ENCODE data around the gene KLK13.

Gene KLK13, protein sequence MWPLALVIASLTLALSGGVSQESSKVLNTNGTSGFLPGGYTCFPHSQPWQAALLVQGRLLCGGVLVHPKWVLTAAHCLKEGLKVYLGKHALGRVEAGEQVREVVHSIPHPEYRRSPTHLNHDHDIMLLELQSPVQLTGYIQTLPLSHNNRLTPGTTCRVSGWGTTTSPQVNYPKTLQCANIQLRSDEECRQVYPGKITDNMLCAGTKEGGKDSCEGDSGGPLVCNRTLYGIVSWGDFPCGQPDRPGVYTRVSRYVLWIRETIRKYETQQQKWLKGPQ

DNA sequence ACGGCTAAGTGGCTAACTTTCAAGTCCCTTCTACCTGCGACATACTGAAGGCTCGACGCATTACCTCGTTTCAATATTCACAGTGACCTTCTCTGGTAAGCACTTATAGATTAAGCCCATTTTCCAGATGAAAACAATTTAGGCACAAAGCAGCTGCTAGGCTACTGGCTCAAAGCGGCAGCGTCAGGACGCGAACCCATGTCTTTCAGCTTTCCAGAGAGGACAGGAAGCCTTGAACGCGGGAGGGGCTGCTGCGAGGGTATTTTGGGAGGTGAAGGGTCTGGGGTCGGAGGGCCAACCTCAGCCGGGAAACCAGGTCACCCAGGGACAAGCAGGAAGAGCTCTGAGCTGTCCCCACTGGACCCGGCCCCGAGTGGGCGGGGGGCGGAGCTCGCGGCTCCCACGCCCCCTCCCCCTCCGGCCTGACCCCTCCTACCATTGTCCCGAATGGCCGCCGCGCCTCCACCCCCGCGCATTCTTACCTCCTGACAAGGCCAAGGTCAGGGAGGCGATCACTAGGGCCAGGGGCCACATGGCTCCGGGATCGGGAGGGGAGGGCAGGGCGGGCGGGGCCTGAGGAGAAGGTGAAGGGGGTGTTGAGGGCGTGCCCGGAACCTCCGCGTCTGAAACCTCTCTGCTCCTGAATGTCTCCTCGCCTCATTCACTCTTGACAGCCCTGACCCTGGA, at the start of gene KLK13:
Gene KLK13 (minus strand): TSS at position 559 of the 687 bp plus-strand sequence. CDS start 25 bp downstream, at position 534.
- DNase-seq (ENCODE audit: low read depth, low spot score) = no peak

DNA sequence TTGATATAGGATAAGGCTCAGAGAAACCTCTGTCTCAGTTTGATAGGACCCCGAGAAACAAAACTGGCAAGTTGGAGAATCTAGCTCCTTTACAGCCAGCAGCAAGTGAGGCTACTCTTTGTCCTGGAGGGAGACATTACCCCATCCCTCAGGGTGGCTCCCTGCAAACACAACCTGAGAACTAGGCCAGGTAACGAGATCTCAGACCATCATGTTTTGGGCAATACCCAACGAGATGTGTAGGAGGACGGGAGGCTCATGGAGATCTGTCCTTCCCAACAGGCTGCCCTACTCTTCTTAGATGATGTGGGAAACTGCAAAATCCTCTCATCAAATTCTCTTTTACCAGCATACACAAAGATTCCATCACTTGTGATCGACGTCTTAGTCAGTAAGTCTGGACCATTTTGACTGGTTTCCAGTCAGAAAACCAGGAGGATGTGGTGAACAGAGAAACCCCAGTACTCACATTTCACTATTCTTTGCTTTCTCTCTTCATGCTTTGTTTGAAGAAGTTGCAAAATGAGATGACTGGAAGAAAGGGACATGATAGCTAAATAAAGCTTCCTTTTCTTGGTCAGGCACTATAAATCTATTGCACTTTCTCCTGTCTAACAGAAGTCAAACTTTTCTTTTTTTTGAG, 49.3 kb upstream of the KLK13 start:
- DNase-seq (ENCODE audit: low read depth, low spot score) = no peak

DNA sequence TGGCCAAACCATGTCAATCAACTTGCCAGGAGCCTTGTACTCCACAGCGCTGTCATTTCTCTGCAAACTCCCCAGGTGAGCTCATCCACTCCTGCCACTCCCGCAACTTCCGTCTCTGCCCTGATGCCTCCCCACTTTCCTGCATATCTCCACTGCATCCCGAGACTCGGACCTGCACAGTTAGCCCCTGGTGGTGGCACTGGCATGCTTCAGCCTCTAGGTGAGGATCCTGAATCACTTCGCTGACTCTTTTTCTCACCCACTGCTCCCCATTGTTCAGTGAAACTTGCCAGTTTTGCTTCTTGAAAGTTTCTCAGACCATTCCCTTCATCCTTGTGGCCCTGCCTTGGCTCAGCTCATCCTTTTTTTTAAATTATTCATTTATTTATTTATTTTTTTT, 46.7 kb upstream of the KLK13 start:
- DNase-seq (ENCODE audit: low read depth, low spot score) = no peak

DNA sequence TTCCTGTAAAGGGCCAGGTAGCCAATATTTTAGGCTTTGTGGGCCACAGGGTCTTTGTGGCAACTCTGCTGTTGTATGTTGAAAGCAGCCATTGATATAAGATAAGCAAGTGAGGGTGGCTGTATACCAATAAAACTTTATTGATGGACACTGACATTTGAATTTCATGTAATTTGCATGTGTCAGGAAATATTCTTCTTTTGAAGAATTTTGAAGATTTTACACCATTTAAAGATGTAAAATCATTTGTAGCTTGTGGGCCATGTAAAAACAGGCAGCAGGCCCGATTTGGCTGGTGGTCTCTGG, 45.7 kb upstream of the KLK13 start:
- no peak for DNase-seq (ENCODE audit: low read depth, low spot score)

DNA sequence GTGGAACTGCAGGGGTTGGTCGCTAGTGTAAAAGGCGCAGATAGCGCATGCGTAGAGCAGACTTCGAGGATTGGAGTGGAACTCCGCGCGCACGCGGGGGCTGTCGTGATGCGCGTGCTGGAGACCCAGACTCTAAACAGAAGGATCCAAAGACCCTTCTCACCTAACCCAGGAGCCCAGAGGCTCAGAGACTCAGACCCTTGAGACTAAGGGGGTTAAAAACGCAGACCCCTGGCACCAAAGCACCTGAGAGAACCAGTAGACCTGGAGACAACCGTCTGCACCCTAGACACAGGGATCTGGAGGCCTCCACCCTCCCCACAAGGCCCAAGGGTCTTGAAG, 43.9 kb upstream of the KLK13 start:
- no peak for DNase-seq (ENCODE audit: low read depth, low spot score)

DNA sequence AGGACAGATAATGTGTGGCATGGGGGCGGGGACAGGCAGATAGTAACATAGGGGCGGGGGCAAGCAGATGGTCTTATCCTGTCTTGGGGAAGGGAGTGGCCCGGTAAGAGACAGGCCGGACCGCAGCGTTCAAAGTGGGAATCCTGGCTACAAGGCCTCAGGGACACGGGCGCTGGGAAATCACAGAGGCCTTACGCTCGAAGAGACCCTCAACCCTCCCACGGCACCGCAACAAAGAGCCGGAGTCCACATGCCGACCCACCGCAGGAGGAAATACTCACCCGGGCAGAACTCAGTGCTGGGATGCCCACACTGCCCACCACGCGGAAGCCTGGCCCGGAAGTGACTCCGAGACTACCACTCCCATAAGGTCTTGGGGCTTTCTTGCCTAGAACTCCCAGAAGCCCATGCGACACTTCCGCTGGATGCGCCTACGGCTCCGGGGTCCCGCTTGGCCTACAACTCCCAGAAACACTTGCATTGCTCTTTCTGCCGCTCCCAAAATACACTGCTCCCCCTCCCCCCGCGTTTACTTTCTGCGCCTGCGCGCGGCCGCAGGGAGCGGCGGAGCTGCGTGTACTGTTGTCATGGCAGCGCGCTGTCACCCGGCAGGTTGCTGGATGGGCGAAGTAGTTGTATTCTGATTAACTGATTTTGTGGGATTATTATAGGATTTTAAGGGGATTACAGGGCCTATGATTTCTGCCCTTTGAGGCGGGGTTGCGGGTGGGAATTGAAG, 43.3 kb upstream of the KLK13 start, which contains the start of gene CTU1:
Gene CTU1 (minus strand): TSS at position 344 of the 739 bp plus-strand sequence. CDS start 3,840 bp downstream, outside the sequence.
- DNase-seq (ENCODE audit: low read depth, low spot score) = peak; percentile 99

DNA sequence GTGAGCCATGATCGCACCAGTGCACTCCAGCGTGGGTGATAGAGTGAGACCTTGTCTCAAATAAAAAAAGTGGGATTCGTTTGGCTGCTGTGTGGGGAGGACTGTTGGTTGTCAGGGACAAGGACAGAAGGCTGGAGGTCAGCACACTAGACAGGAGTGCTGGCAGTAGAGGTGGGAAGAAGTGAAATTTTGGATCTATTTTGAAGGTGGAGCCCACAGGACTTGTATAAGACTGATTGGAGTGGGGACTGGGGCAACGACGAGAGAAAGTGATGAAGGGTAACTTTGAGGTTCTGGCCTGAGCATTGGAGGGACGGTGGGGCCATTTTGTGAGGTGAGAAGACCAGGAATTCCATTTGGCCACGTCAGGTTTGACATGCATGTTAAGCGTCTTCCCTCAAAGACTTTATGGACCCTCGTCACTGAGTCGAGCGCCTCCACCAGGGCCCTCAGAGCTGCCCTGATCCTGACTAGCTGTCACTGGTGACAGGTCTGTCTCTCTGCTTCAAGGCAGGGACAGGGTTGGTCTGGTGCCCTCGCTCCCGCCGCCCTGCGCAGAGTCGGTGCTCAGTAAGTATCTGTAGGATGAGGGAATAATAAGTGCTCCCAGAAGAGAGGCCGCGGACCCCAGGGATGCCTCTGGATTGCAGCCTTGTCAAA, 42.6 kb upstream of the KLK13 start:
- peak; percentile 47 for DNase-seq (ENCODE audit: low read depth, low spot score)

DNA sequence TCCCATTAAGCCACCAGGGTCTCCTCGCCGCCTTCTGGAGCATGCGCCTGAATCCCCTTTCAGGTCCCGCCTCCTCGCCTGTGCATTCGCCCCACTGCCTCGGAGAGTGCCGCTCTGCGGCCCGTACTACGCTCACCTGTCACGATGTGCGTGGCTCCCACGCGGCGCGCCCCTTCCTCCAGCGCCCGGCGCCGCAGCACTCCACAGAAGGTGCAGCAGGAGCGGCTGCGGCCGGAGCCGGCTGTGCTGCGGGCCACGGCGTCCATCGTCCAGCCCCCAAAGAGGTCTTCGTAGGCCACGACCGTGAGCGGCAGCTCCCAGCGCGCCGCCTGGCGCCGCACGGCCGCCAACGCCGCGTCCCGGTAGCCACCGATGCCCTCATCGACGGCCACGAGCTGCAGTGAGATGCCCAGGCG, 39.0 kb upstream of the KLK13 start:
- DNase-seq (ENCODE audit: low read depth, low spot score) = no peak

DNA sequence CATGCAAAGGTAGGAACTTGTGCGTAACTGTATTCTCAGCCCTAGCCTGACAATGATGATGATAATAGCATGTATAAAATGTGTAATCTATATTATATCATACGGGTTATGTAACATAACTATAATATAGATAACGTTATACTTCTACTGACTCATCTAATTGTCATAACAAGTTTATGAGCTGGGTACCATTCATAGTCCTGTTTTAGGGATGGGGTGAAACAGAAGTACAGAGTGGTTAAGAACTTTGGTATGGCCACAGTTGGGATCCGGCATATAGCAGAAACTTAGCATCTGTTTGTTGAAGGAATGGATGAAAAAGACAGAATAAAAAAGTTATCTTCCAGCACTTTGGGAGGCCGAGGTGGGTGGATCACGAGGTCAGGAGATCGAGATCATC, 38.1 kb upstream of the KLK13 start:
- DNase-seq (ENCODE audit: low read depth, low spot score) = no peak

DNA sequence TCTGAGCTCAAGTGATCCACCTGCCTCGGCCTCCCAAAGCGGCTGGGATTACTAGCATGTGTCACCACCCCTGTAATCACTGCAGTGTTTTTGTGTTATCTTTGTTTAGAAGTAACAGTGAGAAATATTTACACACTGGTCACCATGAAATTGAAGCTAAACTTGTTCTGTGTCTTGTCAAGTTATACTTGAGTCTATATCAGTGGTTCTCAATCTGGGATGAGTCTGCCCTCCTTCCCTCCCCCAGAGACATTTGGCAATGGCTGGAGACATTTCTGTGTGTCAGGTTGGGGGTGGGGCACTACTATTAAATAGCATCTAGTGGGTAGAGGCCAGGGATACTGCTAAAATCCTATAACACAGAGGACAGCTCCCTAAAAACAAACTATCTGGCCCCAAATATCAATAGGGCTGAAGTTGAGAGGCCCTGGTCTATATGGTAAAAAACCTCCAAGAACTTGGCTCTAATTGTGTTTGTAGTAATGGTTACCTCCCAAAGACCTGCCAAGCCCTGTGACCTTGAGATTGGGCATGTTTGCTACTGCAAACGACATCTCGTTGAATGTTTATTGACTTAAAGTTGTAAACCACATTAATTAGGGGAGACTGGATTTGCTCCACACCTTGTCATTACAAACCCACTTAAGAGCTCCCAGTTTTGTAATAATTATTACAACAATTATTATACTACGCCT, 36.4 kb upstream of the KLK13 start:
- no peak for DNase-seq (ENCODE audit: low read depth, low spot score)

DNA sequence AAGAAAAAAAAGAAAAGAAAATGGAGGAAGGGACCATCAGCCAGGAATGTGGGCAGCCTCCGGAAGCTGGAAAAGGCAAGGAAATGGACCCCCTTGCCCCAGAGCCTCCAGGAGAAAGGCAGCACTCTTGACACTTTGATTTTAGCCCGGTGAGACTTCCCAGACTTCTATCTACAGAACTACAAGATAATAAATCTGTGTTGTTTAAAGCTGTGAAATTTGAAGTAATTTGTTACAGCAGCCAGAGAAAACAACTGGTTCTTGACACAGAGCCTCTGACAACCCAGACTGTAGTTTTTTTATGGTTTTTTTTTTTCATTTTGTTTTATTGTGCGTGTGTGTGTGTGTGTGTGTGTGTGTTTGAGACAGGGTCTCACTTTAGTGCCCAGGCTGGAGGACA, 35.7 kb upstream of the KLK13 start:
- no peak for DNase-seq (ENCODE audit: low read depth, low spot score)

DNA sequence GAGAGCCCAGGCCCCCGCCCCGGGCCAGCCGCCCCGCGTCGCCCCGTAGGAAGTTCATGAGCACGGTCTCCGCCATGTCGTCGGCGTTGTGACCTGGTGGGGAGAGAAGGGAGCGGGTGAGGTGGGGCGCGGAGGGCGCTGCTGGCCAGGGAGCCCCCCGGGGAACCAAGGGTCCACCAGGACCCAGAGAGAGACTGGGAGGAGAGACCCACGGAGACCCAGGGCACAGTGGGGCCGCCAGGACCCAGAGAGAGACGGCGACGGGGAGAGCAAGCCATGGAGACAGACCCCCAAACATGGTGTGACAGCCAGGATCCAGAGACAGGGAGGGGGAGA, 34.1 kb upstream of the KLK13 start:
- DNase-seq (ENCODE audit: low read depth, low spot score) = no peak

DNA sequence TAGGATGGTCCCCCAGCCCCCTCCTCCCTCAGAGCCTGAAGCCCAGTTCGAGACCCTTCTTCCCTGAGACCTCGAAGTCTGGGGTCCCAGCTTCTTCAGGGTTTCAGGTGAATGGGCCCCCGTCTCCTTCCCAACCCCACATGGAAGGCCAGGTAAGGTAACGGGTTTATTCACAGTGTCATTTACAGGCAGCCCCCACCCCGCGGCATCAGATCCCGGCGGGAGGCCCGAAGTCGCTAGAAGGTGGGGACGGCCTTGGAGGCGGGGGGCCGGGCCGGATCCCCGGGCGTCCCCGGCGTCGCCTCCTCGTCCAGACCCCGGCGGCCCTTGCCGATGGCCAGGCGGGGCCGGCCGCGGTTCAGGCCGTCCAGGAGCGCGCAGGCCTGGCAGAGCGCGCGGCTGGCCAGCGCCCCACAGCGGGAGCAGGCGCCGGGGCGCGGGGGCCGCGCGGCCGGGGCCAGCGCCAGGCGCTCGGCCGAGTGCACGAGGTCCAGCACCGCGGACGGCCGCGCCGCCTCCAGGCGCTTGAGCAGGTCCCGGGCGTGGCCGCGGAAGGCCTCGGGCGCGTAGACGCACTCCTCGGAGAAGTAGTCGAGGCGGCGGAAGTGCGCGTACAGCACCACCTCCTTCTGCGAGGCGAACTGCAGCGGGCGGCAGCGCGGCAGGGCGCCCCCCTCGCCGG, 33.6 kb upstream of the KLK13 start:
- peak; percentile 57 for DNase-seq (ENCODE audit: low read depth, low spot score)

DNA sequence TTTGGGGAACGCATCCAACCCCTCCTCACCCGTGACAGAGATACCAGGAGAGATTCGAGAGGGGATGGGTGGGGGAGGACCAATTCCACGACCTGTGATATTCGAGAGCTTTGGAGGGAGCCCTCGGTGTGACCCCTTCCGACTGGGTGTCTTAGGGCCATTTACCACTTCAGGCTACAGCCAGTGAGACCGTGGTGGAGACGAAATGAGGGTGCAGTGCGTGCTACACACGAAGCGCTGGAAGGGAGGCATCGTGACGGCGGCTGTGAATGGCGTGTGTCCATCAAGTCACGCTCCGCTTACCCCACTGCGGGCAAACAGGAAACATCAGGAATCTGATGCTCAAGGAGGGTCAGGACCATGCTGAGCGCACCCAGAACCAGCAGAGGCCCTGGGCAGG, 32.9 kb upstream of the KLK13 start:
- no peak for DNase-seq (ENCODE audit: low read depth, low spot score)

DNA sequence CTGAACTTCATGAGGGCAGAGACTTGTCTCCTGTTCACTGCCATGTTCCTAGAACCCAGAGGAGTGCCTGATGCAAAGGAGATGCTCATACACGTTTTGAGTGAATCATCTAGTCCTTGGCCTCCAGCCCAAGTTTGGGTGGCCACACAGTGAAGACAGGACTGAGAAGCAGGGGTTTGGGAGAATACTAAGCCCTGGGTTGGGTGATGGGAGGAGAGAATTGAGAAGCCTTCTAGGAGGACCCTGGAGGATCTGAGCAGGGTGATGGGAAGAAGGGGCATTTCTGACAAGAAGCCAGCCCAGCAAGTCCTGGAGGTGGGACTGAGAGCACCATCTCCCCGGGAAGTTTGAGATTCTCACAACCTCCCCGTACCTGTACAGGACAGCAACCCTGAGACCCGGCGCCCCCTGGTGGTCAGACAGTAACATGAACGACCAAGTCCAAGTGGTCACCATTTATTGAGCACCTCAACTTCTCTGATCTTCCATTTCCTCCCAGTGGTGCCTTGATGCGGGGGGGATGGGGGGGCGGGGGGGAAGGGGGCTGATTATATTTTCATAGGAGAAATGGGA, 32.4 kb upstream of the KLK13 start:
- DNase-seq (ENCODE audit: low read depth, low spot score) = peak; percentile 65

DNA sequence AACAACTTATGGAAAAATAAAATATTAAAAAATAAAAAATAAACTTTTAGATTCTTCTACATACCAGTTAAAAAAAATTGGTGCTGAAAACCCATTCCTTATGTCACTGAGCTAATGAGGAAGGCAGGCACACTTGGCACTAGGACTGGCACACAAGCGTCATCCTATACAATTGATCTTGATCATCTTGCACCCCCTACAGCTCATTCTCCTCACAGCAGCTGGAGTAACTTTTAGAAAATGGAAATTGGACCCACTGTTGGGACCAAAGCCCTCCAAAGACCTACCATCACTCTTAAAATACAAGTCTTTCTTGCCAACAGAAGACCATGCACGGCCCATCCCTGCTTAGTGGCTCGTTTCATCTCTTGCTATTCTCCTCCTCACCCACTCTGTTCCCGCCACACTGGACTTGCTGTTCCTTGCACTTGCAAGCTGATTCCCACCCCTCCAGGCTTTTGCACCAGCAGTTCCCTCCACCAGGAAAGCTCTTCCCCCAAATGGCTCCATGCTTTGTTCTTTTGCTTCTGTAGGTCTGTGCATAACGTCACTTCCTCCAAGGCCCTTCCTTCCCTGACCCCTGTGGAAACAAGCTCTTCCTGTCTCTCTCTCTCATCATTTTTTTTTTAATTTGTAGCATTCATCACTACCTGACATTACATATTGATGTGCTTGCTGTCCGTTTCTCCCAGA, 31.7 kb upstream of the KLK13 start:
- no peak for DNase-seq (ENCODE audit: low read depth, low spot score)

DNA sequence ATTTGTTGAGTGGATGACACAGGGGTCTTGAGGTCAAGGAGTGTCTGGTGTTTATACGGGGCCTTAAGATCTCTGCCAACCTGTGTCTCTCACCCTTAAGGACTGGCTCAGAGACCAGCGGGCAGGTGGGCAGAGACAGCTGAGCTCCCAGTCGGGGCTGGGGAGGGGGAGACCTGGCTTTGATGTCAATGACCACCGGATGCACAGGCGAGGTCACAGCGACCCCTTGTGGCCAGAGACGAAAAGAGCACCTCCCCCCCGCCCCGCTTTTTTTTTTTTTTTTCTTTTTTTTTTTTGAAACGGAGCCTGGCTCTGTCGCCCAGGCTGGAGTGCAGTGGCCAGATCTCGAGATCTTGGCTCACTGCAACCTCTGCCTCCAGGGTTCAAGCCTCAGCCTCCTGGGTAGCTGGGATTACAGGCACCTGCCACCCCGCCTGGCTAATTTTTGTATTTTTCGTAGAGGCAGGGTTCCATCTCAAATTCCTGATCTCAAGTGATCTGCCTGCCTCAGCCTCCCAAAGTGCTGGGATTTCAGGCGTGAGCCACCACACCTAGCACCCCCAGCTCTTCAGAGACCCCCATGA, 29.9 kb upstream of the KLK13 start:
- peak; percentile 42 for DNase-seq (ENCODE audit: low read depth, low spot score)

DNA sequence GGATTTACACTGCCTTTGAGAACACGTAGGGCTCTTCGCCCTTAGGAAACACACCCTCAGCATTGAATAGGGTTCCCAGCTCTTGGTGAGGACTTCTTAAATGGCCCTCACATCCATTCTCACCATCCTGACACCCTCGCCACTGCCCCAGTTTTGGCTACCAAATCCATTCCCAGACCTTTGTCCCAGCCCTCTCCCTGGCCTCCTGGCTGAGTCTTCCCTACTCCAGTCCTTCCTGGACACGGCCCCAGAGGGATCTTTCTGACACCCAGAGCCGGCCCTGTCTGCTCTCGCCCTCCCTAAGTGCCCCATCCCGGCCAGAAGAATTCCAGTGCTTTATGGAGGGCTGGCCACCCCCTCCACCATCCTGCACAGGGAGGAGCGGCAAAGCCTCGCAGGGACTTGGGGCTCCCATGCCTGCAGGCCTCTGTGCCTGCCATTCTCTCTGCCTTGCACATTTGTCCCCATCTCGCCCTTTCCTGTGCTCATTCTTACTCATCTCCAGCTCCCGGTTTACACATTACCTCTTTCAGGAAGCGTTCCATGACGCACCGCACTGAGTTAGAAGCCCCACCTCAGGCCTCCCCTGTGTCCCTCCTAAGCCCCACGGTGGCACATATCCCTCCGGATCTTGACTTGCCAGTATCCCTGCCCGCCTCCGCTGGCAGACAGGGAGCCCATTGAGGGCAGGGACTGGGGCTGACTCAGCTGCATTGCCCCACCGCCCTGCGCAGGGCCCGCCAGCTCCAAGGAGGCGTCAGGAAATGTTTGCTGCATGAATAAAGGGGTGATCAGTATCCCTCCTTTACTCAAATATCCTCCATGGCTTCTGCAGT, 28.8 kb upstream of the KLK13 start:
- no peak for DNase-seq (ENCODE audit: low read depth, low spot score)

DNA sequence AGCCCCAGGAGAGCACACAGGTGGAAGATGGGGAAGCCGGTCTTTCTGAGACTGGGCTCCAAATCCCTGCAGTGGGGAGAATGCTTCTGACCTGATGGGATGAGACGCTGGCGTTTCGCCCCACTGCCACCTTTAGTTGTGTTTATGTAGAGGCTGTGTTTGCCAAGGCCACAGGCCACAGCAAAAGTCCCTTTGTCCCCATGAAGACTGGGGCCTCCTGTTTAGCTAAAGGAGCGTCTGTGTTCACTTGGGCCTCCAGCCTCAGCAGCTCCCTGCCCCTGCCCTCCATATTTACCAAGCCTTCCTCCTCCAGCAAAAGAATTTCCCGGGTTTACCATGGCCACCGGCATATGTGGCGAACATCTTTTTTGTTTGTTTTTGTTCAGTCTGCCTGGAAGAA, 28.2 kb upstream of the KLK13 start:
- no peak for DNase-seq (ENCODE audit: low read depth, low spot score)

Data from astrocyte of the hippocampus (primary cell).